Central memory CD8-positive, alpha-beta T cell (primary cell): ENCODE results near the gene ALDH7A1.
"Not testable (repeated sequence)": the region's sequence is repeated elsewhere in the genome, so short reads cannot be mapped to it uniquely, and the experiment has no call there.

Experiments
- ATAC-seq: fragments of 150-1000 bp; cut with Tn5 transposase; replicated peaks from 2 replicates; pipeline ENCODE4 v1.10.0; 2022; ENCODE audit warnings: mild to moderate bottlenecking, moderate FRiP score, moderate number of reproducible peaks; ENCODE audit not compliant: poor library complexity, severe bottlenecking; ENCODE audit errors: extremely low read depth
- DNase-seq, 2 donors: peaks; one replicate each; pipeline ENCODE4 v3.0.0; 2021; ENCODE audit warnings: low spot score in 2 of 2
- H3K27ac Mint-ChIP-seq: one replicate; pipeline ENCODE4 v1.8.0; 2022; ENCODE audit warnings: low read depth, mild to moderate bottlenecking, moderate library complexity, mixed read lengths
- H3K27me3 Mint-ChIP-seq: one replicate; pipeline ENCODE4 v1.8.0; 2022; ENCODE audit warnings: mixed read lengths
- H3K36me3 Mint-ChIP-seq: one replicate; pipeline ENCODE4 v1.8.0; 2022; ENCODE audit warnings: mild to moderate bottlenecking, moderate library complexity, mixed read lengths; ENCODE audit not compliant: insufficient read depth
- H3K4me1 Mint-ChIP-seq: one replicate; pipeline ENCODE4 v1.8.0; 2022; ENCODE audit warnings: mixed read lengths
- H3K4me3 Mint-ChIP-seq: one replicate; pipeline ENCODE4 v1.8.0; 2022; ENCODE audit warnings: mild to moderate bottlenecking, moderate library complexity, mixed read lengths
- H3K9me3 Mint-ChIP-seq: one replicate; pipeline ENCODE4 v1.8.0; 2022; ENCODE audit warnings: mixed read lengths

The ALDH7A1 gene

DNA sequence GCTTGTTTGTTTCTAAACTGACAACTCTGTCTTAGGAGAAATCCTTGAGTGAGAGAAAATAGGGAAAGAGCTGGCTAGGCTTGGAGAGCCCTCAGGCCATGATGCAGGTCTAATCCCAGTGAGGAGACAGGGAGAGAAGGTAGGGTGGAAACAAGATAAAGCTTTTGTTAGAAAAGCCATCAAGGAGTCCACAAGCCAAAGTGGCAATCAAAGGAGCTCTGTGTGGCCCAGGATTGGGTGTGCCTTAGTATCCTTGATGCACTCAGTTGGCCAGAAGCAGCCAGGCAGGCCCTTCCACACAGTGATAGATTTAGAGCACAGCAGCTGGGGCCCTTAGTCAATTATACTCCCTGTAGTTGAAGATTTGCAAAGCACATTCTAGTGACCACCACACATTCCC lies 73.9 kb downstream of the ALDH7A1 start:
- Mint-ChIP-seq H3K27ac (no peak overlapping the region), H3K36me3 (no peaks in the 10 kb centered on the region), H3K27me3 (peaks cover 18% of the 10 kb centered on the region), H3K4me1 (no peaks in the 10 kb centered on the region), H3K4me3 (no peak overlapping the region), H3K9me3 (no peaks in the 10 kb centered on the region)
- DNase-seq (no peak), ATAC-seq (no peak)

DNA sequence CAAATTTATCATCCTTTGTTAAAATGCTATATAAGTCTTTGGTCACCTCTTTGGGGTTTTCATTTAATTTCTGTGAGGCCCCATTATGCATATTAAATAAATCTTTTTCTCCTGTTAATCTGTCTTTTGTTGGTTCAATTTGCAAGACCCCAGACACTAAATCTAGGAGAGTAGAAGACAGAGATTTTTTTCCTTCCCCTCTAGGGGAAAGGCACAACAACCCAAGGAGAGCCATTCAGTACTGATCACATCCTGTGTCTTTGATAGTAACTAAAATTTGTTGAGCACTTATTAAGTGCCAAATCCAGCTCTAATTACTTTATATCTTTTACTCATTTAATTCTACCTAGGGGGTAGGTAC lies 74.4 kb downstream of the ALDH7A1 start:
- H3K27ac Mint-ChIP-seq, result no peak overlapping the region
- DNase-seq, result no peak
- no peak for ATAC-seq
- H3K36me3 Mint-ChIP-seq, result no peaks in the 10 kb centered on the region
- H3K4me1 Mint-ChIP-seq, result no peaks in the 10 kb centered on the region
- H3K27me3 Mint-ChIP-seq, result peaks cover 12% of the 10 kb centered on the region
- H3K9me3 Mint-ChIP-seq, result no peaks in the 10 kb centered on the region
- H3K4me3 Mint-ChIP-seq, result no peak overlapping the region

DNA sequence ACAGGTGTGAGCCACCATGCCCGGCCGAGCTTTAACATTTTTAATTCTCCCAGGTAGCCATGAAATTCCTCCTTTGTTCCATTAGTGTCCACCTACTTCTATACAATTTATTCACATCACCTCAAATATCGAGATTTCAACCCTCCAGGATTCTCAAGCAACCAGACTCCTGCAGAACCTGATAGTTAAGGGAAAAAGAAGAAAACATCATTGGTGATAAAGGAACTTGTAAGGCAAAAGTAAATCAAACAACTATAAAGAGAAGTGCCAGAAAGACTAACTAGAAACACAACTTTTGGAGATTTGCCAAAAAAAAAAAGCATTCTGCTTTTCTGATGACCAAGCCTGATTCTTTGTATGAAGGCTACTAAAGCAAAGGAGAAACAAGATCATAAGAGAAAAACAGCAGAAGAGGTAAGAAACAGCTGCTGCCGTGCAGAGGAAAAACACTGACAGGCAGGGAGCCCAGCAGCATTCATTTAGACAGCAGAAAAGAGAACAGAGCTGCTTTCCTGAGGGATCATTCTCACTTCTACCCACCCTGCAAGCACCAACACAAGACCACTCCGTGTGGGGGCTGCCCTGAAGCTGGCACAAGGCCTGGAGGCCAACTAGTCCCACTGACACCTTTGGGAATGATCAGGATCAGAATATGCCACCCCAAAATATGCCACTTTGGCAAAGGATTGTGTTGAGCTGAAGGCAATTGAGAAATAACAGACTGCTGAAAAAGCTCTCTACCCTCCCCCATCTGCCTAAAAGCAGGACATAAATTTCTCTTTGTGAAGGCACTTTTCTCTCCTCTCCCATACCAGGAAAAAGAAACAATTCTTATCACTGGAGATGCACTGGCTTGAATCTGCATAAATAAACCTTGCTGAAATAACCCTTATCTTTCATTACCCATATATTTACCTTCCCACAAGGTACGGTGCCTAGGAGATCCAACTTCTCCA lies 75.1 kb downstream of the ALDH7A1 start:
- no peaks in the 10 kb centered on the region for H3K36me3 Mint-ChIP-seq
- H3K27me3 Mint-ChIP-seq, result peaks cover 11% of the 10 kb centered on the region
- ATAC-seq (no peak), DNase-seq (no peak)
- no peaks in the 10 kb centered on the region for H3K9me3 Mint-ChIP-seq
- H3K27ac Mint-ChIP-seq, result no peak overlapping the region
- H3K4me1 Mint-ChIP-seq, result no peaks in the 10 kb centered on the region
- H3K4me3 Mint-ChIP-seq, result no peak overlapping the region

DNA sequence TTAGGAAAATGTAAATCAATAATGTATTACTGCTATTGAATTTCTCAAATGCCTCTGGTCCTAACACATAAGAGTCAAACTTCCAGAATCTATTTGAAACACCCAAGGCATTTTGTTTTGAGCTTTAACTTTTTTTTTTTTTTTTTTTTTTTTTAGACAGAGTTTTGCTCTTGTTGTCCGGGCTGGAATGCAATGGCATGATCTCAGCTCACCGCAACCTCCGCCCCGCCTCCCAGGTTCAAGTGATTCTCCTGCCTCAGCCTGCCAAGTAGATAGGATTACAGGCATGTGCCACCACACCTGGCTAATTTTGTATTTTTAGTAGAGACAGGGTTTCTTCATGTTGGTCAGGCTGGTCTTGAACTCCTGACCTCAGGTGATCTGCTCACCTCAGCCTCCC lies 75.8 kb downstream of the ALDH7A1 start:
- H3K27ac Mint-ChIP-seq, H3K36me3 Mint-ChIP-seq, ATAC-seq, H3K9me3 Mint-ChIP-seq, DNase-seq, H3K4me3 Mint-ChIP-seq, H3K4me1 Mint-ChIP-seq: not testable (repeated sequence)
- H3K27me3 Mint-ChIP-seq, result peaks cover 11% of the 10 kb centered on the region

DNA sequence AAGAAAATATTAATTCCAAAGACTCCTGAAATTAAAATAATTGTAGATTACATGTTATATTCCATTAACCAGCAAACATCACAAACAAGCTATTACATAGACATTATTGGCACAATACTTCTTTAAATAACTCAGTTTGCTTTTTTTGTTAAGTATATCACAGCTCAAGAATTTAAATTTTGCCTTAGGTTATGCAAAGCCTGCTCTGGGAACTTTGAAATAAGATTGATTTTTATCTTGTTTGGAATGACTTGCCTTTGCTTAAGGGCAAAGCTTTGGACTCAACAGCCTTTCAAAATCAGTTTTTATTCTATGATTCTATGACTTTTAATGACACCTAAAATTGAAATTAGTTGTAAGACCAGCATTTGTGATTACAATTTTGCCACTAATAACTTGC lies 78.2 kb downstream of the ALDH7A1 start:
- Mint-ChIP-seq H3K4me3 (no peak overlapping the region), H3K27me3 (peaks cover 11% of the 10 kb centered on the region), H3K9me3 (no peaks in the 10 kb centered on the region), H3K36me3 (no peaks in the 10 kb centered on the region), H3K4me1 (no peaks in the 10 kb centered on the region), H3K27ac (no peak overlapping the region)
- ATAC-seq (no peak), DNase-seq (no peak)

DNA sequence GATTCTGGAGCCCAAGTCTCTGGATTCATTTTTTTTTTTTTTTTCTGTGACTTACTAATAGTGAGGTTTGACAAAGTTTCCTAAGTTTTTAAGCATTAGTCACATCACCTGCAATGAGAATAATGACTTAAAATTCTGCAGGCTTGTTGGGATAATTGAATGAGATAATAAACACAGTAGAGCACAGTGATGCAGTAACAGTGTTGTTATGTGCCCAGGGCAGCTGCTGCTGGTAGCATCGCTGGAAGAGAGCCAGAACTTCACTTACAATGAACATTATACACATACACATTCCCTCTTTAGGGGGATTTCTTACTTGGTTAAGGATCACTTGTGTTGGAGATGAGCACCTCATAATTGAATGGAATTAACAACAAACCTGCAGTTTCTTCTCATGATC lies 78.9 kb downstream of the ALDH7A1 start:
- DNase-seq (no peak), ATAC-seq (no peak)
- Mint-ChIP-seq H3K4me3 (no peak overlapping the region), H3K27me3 (peaks cover 11% of the 10 kb centered on the region), H3K9me3 (no peaks in the 10 kb centered on the region), H3K27ac (no peak overlapping the region), H3K4me1 (no peaks in the 10 kb centered on the region), H3K36me3 (no peaks in the 10 kb centered on the region)

DNA sequence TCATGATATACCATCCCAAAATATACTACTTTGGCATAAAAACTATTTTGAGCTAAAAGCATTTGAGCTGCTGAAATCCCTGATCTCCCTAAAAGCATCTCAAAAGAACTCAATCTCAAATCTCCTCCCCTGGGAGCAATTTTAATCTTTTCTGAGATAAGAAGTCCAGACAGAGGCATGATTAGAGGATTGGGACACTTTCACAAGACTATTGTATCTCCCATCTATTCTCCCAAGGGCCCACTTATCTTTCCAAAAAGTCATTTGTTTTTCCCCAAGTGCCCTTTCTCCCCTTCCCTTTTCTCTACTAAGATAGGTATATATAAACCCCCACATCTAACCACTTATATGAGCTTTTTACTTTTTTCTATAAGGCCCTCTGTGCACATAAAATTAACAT lies 79.7 kb downstream of the ALDH7A1 start:
- no peaks in the 10 kb centered on the region for H3K36me3 Mint-ChIP-seq
- no peak for DNase-seq
- no peak for ATAC-seq
- H3K27ac Mint-ChIP-seq, result no peak overlapping the region
- no peaks in the 10 kb centered on the region for H3K9me3 Mint-ChIP-seq
- no peaks in the 10 kb centered on the region for H3K4me1 Mint-ChIP-seq
- H3K4me3 Mint-ChIP-seq, result no peak overlapping the region
- peaks cover 11% of the 10 kb centered on the region for H3K27me3 Mint-ChIP-seq

DNA sequence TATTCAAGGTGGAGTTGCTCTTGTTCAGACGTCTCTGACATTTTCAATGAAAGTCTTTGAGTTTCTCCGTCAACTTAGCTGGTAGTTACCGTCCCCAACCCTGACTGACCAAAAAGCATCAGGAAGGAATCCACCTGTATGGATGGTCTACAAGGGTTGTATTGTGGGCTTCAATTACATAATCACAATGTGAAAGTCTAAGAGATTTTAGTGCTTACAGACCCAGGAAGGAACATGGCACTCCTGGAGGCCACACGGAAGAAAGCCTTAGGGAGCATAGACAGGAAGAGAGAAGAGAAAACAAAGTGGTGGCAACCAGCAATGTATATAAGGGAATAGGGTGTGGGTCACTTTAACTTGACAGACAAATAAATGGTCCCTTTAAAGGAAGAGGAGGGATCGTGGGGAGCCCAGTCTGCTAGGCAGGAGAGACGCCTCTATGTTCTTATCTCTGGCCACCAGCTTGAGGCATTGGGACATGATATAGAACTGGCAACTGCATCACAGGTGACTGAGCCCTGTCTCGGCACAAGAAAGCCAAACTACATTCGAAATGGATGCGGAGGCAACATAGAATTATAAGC lies 80.4 kb downstream of the ALDH7A1 start:
- no peaks in the 10 kb centered on the region for H3K36me3 Mint-ChIP-seq
- H3K4me1 Mint-ChIP-seq, result no peaks in the 10 kb centered on the region
- ATAC-seq (no peak), DNase-seq (no peak)
- peaks cover 5% of the 10 kb centered on the region for H3K27me3 Mint-ChIP-seq
- H3K9me3 Mint-ChIP-seq, result no peaks in the 10 kb centered on the region
- H3K27ac Mint-ChIP-seq, result no peak overlapping the region
- no peak overlapping the region for H3K4me3 Mint-ChIP-seq

DNA sequence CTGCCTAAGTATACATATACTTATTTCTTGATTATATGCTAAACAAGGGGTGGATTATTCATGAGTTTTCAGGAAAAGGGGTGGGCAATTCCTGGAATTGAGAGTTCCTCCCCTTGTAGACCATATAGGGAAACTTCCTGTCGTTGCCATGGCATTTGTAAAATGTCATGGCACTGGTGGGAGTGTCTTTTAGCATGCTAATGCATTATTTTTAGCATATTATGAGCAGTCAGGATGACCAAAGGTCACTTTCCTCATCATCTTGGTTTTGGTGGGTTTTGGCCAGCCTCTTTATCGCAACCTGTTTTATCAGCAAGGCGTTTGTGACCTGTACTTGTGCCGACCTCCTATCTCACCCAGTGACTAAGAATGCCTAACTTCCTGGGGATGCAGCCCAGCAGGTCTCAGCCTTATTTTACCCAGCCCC lies 80.9 kb downstream of the ALDH7A1 start:
- H3K27me3 Mint-ChIP-seq, result peaks cover under 1% of the 10 kb centered on the region
- H3K4me1 Mint-ChIP-seq, result peaks cover 2% of the 10 kb centered on the region
- DNase-seq (no peak), ATAC-seq (no peak)
- no peak overlapping the region for H3K27ac Mint-ChIP-seq
- H3K4me3 Mint-ChIP-seq, result no peak overlapping the region
- H3K36me3 Mint-ChIP-seq, result no peaks in the 10 kb centered on the region
- no peaks in the 10 kb centered on the region for H3K9me3 Mint-ChIP-seq

DNA sequence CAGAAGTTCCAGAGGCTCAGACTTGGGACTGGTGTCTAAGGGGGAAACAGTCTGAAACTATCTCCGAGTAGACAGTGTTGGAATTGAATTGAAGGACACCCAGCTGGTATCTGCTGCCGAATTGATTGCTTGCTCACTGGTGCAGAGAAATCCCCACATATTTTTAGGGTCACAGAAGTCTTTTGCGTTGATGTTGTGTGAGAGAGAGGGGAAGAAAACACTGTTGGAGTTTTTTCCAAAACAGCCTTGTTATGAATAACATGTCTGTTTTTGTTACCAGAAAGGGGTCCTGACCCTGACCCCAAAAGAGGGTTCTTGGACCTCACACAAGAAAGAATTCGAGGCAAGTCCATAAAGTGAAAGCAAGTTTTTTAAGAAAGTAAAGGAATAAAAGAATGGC lies 81.3 kb downstream of the ALDH7A1 start:
- H3K27ac Mint-ChIP-seq, result no peak overlapping the region
- DNase-seq, result no peak
- no peaks in the 10 kb centered on the region for H3K27me3 Mint-ChIP-seq
- H3K4me3 Mint-ChIP-seq, result no peak overlapping the region
- no peaks in the 10 kb centered on the region for H3K36me3 Mint-ChIP-seq
- H3K9me3 Mint-ChIP-seq, result no peaks in the 10 kb centered on the region
- peaks cover 6% of the 10 kb centered on the region for H3K4me1 Mint-ChIP-seq
- ATAC-seq, result no peak

DNA sequence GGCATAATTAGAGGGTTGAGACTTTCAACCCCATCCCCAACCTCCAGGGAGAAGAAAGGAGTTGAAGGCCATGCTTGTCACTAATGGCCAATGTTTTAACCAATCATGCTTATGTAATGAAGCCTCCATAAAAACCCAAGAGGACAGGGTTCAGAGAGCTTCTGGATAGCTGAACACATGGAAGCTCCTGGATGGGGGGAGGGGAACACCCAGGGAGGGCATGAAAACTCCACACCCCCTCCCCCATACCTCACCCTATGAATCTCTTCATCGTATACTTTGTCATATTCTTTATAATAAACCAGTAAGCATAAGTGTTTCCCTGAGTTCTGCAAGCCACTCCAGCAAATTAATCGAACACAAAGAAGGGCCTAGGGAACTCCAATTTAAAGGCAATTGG lies 81.7 kb downstream of the ALDH7A1 start:
- Mint-ChIP-seq H3K4me1 (peaks cover 10% of the 10 kb centered on the region), H3K9me3 (no peaks in the 10 kb centered on the region), H3K36me3 (no peaks in the 10 kb centered on the region), H3K27me3 (no peaks in the 10 kb centered on the region), H3K27ac (no peak overlapping the region), H3K4me3 (no peak overlapping the region)
- no peak for ATAC-seq
- no peak for DNase-seq

DNA sequence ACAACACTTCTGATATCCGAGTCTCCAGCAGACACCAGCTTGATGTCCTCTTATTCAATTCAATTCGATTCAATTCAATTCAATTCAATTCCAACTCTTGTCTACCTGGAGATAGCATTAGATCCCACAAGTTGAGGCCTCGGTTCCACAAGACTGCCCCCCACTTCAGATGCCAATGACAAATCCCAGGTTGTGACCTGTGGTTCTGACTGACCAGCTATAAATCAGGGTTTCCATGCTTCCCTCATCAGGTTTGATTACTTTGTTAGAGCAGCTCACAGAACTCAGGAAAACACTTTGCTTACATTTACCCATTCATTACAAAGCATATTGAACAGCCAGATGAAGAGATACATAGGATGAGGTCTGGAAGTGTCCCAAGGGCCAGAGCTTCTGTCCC lies 82.6 kb downstream of the ALDH7A1 start:
- Mint-ChIP-seq H3K9me3 (no peaks in the 10 kb centered on the region), H3K36me3 (no peaks in the 10 kb centered on the region), H3K27me3 (no peaks in the 10 kb centered on the region), H3K4me1 (peaks cover 10% of the 10 kb centered on the region), H3K4me3 (no peak overlapping the region), H3K27ac (no peak overlapping the region)
- DNase-seq (no peak), ATAC-seq (no peak)

DNA sequence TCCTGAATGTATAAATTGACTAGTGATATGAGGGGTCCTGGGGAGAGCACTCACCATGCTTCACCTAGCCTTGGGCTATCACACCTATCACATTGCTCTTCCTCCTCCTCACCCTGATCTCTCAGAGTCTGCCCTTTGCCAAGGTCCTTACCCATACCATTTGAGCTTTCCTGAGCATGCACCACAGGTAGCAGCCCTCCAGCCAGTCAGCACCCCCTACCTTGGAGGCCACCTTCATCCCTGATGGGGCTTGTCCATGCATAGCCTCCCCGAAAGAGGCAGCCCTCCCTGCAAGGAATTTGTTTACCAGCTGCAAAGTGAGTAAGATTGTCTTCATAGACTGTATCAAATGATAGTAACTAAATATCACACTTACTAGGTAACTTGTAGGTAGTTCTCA lies 83.1 kb downstream of the ALDH7A1 start:
- ATAC-seq, result no peak
- Mint-ChIP-seq H3K27me3 (no peaks in the 10 kb centered on the region), H3K9me3 (no peaks in the 10 kb centered on the region), H3K4me1 (peaks cover 10% of the 10 kb centered on the region), H3K36me3 (no peaks in the 10 kb centered on the region), H3K4me3 (no peak overlapping the region), H3K27ac (no peak overlapping the region)
- no peak for DNase-seq
